ENCODE measurements around the gene IDI2.

Gene IDI2

GRCh38 chr10:1063232-1063865, 37.7 kb upstream of the IDI2 start:
- H3K4me3 ChIP-seq (ENCODE audit: low read depth, low read length) = no peak overlapping the region
- DNase-seq (ENCODE audit: low read depth) = no peak
- TF ChIP-seq CTCF (IDR thresholded peaks at IDR 0.05; ENCODE audit: low read depth, low read length, missing control alignments) = no peak

GRCh38 chr10:1061930-1062774, 36.5 kb upstream of the IDI2 start:
- no peak for DNase-seq (ENCODE audit: low read depth)
- TF ChIP-seq CTCF (IDR thresholded peaks at IDR 0.05; ENCODE audit: low read depth, low read length, missing control alignments) = no peak
- no peak overlapping the region for H3K4me3 ChIP-seq (ENCODE audit: low read depth, low read length)

- no peak for TF ChIP-seq CTCF (IDR thresholded peaks at IDR 0.05; ENCODE audit: low read depth, low read length, missing control alignments)
- DNase-seq (ENCODE audit: low read depth) = no peak
- no peak overlapping the region for H3K4me3 ChIP-seq (ENCODE audit: low read depth, low read length)
Measured at GRCh38 chr10:1059902-1060301, 34.2 kb upstream of the IDI2 start.

GRCh38 chr10:1058017-1058416, 32.4 kb upstream of the IDI2 start:
- H3K4me3 ChIP-seq (ENCODE audit: low read depth, low read length) = peak overlapping the region; percentile 92
- TF ChIP-seq CTCF (IDR thresholded peaks at IDR 0.05; ENCODE audit: low read depth, low read length, missing control alignments) = no peak
- DNase-seq (ENCODE audit: low read depth) = no peak

GRCh38 chr10:1057106-1057657, 31.5 kb upstream of the IDI2 start:
- peak overlapping the region; percentile 92 for H3K4me3 ChIP-seq (ENCODE audit: low read depth, low read length)
- no peak for DNase-seq (ENCODE audit: low read depth)
- TF ChIP-seq CTCF (IDR thresholded peaks at IDR 0.05; ENCODE audit: low read depth, low read length, missing control alignments) = no peak

- peak within 1 kb of the TSS; percentile 92 for H3K4me3 ChIP-seq (ENCODE audit: low read depth, low read length)
- TF ChIP-seq CTCF (IDR thresholded peaks at IDR 0.05; ENCODE audit: low read depth, low read length, missing control alignments) = no peak
- DNase-seq (ENCODE audit: low read depth) = no peak
Measured at GRCh38 chr10:1056326-1057105, 30.9 kb upstream of the IDI2 start, which contains the start of gene WDR37. Gene WDR37, plus strand, starts transcription at chr10:1056385. Its CDS starts 15,771 bp downstream, at chr10:1072156.

Data from GM12864 (cell line).